GM06990 (cell line): ENCODE measurements around the gene RNF169.
A peak's percentile ranks its signal among the peaks of the same experiment; 100 is the strongest.

Experiments
- DNase-seq: peaks from one replicate; pipeline ENCODE4 v3.0.0-alpha.2; 2011; ENCODE audit not compliant: insufficient read length; ENCODE audit errors: extremely low read depth
- H3K27me3 ChIP-seq: replicated peaks from 2 replicates; pipeline ENCODE4 v1.6.0; 2011; ENCODE audit warnings: low read length; ENCODE audit not compliant: control insufficient read depth, insufficient read depth
- H3K36me3 ChIP-seq: 2 replicates; pipeline ENCODE4 v1.5.1; 2011; ENCODE audit warnings: low read length; ENCODE audit not compliant: control insufficient read depth, insufficient read depth
- H3K4me3 ChIP-seq: replicated peaks from 2 replicates; pipeline ENCODE4 v1.5.1; 2011; ENCODE audit warnings: low read depth, mild to moderate bottlenecking, control low read depth, low read length
- CTCF ChIP-seq: IDR thresholded peaks from 2 replicates; pipeline ENCODE4 v1.5.1; 2011; ENCODE audit warnings: low read length, control low read depth, mild to moderate bottlenecking, inconsistent platforms; ENCODE audit not compliant: insufficient read depth, poor library complexity, severe bottlenecking

The RNF169 gene

GRCh38 chr11:74731301-74732094, 17.2 kb upstream of the RNF169 start, which contains the start of gene CHRDL2:
Gene CHRDL2 (minus strand): TSS chr11:74731426. CDS start chr11:74730888, 538 bp downstream.
- no peak for DNase-seq
- Histone ChIP-seq H3K27me3 (peaks cover 1% of the 10 kb centered on the region), H3K36me3 (no peaks in the 10 kb centered on the region), H3K4me3 (no peak within 1 kb of the TSS)
- TF ChIP-seq CTCF = no peak

GRCh38 chr11:74734559-74734925, 14.1 kb upstream of the RNF169 start:
- DNase-seq = no peak
- H3K36me3 ChIP-seq = no peaks in the 10 kb centered on the region
- H3K27me3 ChIP-seq = peaks cover 1% of the 10 kb centered on the region
- no peak for TF ChIP-seq CTCF
- no peak overlapping the region for H3K4me3 ChIP-seq

- no peak overlapping the region for H3K4me3 ChIP-seq
- TF ChIP-seq CTCF = no peak
- no peak for DNase-seq
- no peaks in the 10 kb centered on the region; the same call in none of the 2 replicates for H3K27me3 ChIP-seq
- no peaks in the 10 kb centered on the region for H3K36me3 ChIP-seq
Measured at GRCh38 chr11:74735365-74735928, 13.2 kb upstream of the RNF169 start.

- no peak for TF ChIP-seq CTCF
- no peaks in the 10 kb centered on the region for H3K36me3 ChIP-seq
- no peak overlapping the region for H3K4me3 ChIP-seq
- no peaks in the 10 kb centered on the region; the same call in none of the 2 replicates for H3K27me3 ChIP-seq
- no peak for DNase-seq
Measured at GRCh38 chr11:74736031-74736430, 12.6 kb upstream of the RNF169 start.

- H3K27me3 ChIP-seq = no peaks in the 10 kb centered on the region; the same call in 1 of the 2 replicates
- TF ChIP-seq CTCF = peak; percentile 95
- no peaks in the 10 kb centered on the region for H3K36me3 ChIP-seq
- H3K4me3 ChIP-seq = no peak overlapping the region
- no peak for DNase-seq
Measured at GRCh38 chr11:74739546-74740270, 8.9 kb upstream of the RNF169 start.
